Panc1 (cell line): Measurements from ENCODE around the gene CD46.

Experiments used
- TF ChIP-seq, protein P1 (sequence below), 2 experiments: IDR thresholded peaks; 2 replicates each; pipeline ENCODE4 v1.6.1; 2011 to 2012; ENCODE audit warnings: low read depth in 2 of 2, control low read depth in 1 of 2, low read length in 1 of 2, mild to moderate bottlenecking in 1 of 2, moderate library complexity in 1 of 2; ENCODE audit not compliant: insufficient read depth in 1 of 2
- TF ChIP-seq, protein P2 (sequence below): fragments of 450-650 bp; IDR thresholded peaks from 2 replicates; pipeline ENCODE4 v1.5.1; 2017; ENCODE audit warnings: mild to moderate bottlenecking

DNA sequence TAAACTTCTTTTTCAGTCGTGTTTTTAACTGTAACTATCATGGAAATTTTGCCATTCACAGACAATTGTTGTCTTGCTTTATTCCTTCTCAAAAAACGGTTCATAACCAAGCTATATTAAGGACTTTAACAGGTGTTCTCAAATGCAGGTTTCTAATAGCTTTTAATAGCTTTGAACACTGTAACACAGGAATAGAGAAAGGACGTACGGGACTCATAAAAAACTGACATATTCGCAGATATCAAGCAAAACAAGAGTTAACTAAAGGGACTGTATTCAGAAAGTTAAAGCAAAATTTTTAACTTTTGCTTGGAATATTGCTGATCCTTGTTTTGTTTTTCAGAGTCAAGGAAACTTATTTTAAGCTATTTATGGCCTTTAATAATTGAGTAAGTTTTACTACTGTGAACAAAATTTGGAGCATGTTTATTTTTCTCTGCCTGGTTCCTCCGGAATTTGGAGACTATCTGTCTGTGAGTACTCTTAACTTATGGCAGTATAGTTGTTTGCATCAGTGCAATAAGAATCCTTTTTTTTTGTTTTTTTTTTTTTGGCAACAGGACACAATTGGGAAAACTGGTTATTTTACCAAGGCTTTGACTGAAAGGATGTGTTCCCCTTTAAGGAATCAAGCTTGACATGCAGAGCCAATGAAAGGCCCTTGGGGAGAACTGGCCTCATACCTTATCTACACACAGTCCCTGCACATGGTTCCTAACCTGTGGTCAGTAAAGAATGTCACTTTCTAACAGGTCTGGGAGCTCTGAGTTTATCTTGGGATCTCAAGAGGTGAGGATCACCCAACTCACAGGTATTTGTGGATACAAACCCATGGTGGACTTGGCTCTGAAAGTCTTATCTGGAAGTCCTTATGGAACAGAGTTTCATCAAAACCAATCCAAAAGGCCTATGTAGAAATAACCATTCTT lies 5.8 kb upstream of the CD46 start:
- TF ChIP-seq, protein P1, sequence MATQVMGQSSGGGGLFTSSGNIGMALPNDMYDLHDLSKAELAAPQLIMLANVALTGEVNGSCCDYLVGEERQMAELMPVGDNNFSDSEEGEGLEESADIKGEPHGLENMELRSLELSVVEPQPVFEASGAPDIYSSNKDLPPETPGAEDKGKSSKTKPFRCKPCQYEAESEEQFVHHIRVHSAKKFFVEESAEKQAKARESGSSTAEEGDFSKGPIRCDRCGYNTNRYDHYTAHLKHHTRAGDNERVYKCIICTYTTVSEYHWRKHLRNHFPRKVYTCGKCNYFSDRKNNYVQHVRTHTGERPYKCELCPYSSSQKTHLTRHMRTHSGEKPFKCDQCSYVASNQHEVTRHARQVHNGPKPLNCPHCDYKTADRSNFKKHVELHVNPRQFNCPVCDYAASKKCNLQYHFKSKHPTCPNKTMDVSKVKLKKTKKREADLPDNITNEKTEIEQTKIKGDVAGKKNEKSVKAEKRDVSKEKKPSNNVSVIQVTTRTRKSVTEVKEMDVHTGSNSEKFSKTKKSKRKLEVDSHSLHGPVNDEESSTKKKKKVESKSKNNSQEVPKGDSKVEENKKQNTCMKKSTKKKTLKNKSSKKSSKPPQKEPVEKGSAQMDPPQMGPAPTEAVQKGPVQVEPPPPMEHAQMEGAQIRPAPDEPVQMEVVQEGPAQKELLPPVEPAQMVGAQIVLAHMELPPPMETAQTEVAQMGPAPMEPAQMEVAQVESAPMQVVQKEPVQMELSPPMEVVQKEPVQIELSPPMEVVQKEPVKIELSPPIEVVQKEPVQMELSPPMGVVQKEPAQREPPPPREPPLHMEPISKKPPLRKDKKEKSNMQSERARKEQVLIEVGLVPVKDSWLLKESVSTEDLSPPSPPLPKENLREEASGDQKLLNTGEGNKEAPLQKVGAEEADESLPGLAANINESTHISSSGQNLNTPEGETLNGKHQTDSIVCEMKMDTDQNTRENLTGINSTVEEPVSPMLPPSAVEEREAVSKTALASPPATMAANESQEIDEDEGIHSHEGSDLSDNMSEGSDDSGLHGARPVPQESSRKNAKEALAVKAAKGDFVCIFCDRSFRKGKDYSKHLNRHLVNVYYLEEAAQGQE (IDR thresholded peaks at IDR 0.05; ENCODE audit: insufficient read depth in 1 of 2, low read depth in 2 of 2, low read length in 1 of 2) = no peak
- TF ChIP-seq, protein P2, sequence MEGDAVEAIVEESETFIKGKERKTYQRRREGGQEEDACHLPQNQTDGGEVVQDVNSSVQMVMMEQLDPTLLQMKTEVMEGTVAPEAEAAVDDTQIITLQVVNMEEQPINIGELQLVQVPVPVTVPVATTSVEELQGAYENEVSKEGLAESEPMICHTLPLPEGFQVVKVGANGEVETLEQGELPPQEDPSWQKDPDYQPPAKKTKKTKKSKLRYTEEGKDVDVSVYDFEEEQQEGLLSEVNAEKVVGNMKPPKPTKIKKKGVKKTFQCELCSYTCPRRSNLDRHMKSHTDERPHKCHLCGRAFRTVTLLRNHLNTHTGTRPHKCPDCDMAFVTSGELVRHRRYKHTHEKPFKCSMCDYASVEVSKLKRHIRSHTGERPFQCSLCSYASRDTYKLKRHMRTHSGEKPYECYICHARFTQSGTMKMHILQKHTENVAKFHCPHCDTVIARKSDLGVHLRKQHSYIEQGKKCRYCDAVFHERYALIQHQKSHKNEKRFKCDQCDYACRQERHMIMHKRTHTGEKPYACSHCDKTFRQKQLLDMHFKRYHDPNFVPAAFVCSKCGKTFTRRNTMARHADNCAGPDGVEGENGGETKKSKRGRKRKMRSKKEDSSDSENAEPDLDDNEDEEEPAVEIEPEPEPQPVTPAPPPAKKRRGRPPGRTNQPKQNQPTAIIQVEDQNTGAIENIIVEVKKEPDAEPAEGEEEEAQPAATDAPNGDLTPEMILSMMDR = no peak
